Stimulated activated CD8-positive, alpha-beta memory T cell treated with anti-CD3 and anti-CD28 coated beads, Interleukin-7, amount 100 ng/mL, for 48 hours (primary cell): ENCODE results near the gene PTPRF.

Experiments used
- DNase-seq, 2 donors: peaks; one replicate each; pipeline ENCODE4 v3.0.0-alpha.2; 2020; ENCODE audit warnings: low read depth in 1 of 2; ENCODE audit errors: extremely low read depth in 1 of 2

The PTPRF gene

GRCh38 chr1:43653339-43653738, 122.7 kb downstream of the PTPRF start:
- DNase-seq = no peak

GRCh38 chr1:43653893-43654292, 123.2 kb downstream of the PTPRF start:
- DNase-seq = no peak

DNA sequence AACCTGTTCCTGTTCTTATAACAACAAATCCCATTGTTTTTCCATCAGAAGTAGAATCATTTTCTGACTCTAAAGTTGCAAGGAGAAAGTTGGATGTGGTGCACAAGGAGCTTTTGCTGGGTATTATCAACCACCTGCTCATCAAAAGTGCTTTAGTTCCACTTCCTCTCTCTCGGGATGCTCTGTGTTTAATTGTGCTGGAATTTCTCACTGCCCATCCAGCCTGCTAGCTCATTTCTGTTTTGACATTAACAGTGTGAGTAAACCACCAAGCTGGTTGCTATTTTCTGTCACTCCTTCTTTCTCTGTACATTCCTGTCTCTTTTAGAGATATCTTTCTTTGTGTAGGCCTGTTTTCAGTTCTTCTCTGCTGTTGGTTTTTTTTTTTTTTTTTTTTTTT, 125.3 kb downstream of the PTPRF start:
- DNase-seq = no peak

DNA sequence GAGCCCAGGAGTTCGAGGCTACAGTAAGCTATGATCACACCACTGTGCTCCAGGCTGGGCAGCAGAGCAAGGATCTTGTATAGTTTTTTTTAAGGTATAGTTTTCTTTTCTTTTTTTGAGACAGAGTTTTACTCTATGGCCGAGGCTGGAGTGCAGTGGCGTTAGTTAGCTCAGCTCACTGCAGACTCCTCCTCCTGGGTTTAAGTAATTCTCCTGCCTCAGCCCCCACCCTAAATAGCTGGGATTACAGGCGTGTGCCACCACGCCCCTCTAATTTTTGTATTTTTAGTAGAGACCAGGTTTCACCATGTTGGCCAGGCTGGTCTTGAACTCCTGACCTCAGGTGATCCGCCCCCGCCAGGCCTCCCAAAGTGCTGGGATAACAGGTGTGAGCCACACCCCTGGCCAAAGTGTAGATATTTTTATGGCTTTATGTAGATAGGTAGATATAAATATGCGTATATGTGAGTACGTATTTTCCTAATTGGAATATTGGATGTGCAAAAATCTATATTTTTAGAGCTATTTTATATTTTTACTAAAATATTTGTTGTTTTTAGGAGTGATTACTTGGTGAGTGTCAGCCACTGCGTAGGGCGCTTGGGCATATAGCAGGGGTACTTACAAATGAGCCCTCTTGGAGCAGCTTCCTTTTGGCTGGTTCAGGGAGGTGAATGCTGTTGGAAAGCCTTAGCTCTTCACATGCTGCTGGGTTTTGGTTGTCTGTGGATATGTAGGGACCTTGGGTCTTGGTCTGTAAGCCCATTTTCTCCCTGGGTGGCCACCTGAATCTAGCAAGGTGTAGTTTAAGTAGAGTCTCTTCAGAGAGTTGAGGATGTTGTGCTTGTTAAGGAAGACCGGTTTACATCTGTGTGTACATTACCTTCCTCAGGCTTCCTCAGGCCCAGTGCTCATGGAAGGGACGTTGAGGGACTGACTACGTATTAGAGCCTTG, 128.8 kb downstream of the PTPRF start:
- no peak for DNase-seq

DNA sequence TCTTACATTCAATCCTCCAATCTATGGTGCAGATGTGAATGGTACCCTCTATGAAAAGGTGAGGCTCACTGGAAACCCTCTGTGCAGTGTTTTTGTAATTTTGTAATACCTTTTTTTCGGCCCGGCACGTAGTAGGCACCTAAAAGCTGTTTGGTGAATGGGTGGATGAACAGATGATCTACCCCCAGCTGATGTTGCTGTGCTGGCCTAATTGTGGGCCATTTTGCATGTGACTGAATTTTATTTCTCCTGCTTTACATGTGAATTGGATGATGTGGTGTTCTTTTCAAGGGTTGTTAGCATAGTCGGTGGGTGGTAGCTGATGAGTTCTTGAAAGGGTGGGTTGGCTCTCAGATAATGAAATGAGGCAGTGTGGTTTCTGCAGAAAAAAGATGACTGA, 129.7 kb downstream of the PTPRF start:
- no peak for DNase-seq

DNA sequence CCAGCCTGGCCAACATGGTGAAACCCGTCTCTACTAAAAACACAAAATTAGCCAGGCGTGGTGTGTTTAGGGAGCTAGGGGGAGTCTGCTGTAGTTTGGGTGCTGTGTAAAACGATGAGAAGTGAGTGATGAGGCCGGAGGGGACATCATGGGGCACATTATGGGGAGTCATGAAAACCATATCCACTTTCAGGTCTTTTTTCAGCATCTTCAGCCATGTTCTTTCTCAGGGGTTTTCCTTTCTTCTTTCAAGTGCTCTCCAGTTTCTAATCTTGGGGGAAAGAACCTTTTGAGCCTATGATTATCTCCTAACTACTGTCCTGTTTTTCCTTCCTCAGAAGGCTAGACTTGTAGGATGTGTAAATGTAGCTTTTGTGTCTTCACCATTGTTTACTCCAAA, 133.7 kb downstream of the PTPRF start:
- no peak for DNase-seq

- DNase-seq = no peak
Observed at GRCh38 chr1:43666608-43667007, 135.9 kb downstream of the PTPRF start.

GRCh38 chr1:43668956-43669355, 138.3 kb downstream of the PTPRF start:
- DNase-seq = no peak

GRCh38 chr1:43669878-43670277, 139.2 kb downstream of the PTPRF start:
- no peak for DNase-seq

DNA sequence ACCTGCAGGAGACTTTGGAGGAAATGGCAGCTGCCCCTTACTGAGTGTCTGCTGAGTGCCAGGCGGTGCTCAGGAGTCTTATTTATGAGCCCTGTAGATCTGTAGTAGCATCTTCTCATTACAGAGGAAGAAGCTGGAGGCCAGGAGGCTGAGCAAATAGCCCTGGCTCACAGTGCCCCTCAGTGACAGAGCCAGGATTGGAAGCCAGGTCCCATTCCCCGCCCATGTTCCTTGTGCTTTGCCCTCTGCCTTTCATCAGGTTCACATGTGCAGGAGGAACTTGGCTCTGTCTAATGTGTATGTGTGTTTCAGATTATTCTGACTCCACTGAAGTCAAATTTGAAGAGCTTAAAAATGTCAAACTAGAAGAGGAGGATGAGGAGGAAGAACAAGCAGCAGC, 140.5 kb downstream of the PTPRF start:
- DNase-seq = no peak

GRCh38 chr1:43671626-43672330, 141.1 kb downstream of the PTPRF start:
- DNase-seq = no peak

GRCh38 chr1:43673261-43673660, 142.6 kb downstream of the PTPRF start:
- no peak for DNase-seq
